B cell (primary cell): ENCODE measurements around the gene ADGRE1. TPM values are rescaled to one million over a fixed set of nuclear protein-coding genes. Genes with fewer than 3 reads are reported as not detected.

Experiments
- ATAC-seq: fragments of 200-7000 bp; cut with Tn5 transposase; one replicate; pipeline ENCODE4 v1.10.0; 2021; ENCODE audit warnings: low read depth, mild to moderate bottlenecking, moderate number of reproducible peaks, moderate library complexity
- CTCF ChIA-PET: fragments of 350-600 bp; sonication (Branson Sonifier 250); formaldehyde crosslinking; loops from one replicate; lab custom pipeline; 2021; ENCODE audit warnings: antibody characterized with exemption, inconsistent platforms; lab: Charles Lee
- POLR2A ChIA-PET: fragments of 350-600 bp; sonication (Branson Sonifier 250); formaldehyde crosslinking; loops from one replicate; lab custom pipeline; 2021; ENCODE audit warnings: antibody characterized with exemption; lab: Charles Lee
- DNase-seq: peaks from one replicate; pipeline ENCODE4 v3.0.0; 2013
- H2AFZ ChIP-seq: 2 replicates; pipeline ENCODE4 v1.6.1; 2012; ENCODE audit warnings: mild to moderate bottlenecking, low read depth, low read length; ENCODE audit not compliant: insufficient read depth, poor library complexity, severe bottlenecking
- H3K27ac ChIP-seq, 2 donors: 1 replicate in 1 of 2; 2 replicates in 1 of 2; pipeline ENCODE4 v1.5.1; 2012 to 2013; ENCODE audit warnings: low read length in 2 of 2, mild to moderate bottlenecking in 2 of 2, moderate library complexity in 1 of 2
- H3K27me3 ChIP-seq, 4 experiments: fragments of 200-600 bp in 1 of 4; sonication (generic) in 1 of 4; replicated peaks in 1 of 4; 1 replicate in 2 of 4; 2 replicates in 2 of 4; pipeline versions ENCODE4 v1.6.1 to v1.7.0; 2013 to 2016; ENCODE audit warnings: low read length in 3 of 4, mild to moderate bottlenecking in 2 of 4, mixed read lengths in 1 of 4, moderate library complexity in 1 of 4; ENCODE audit not compliant: insufficient read depth in 4 of 4, control insufficient read depth in 3 of 4; ENCODE audit errors: control extremely low read depth in 1 of 4
- H3K36me3 ChIP-seq, 2 experiments: replicated peaks in 1 of 2; 1 replicate in 1 of 2; 2 replicates in 1 of 2; pipeline versions ENCODE4 v1.6.1 to v1.7.1; 2013; ENCODE audit warnings: low read length in 1 of 2; ENCODE audit not compliant: insufficient read depth in 2 of 2, control insufficient read depth in 1 of 2; ENCODE audit errors: control extremely low read depth in 1 of 2, extremely low read depth in 1 of 2
- H3K4me1 ChIP-seq, 2 donors: fragments of 200-600 bp in 1 of 2; sonication (generic) in 1 of 2; 1 replicate in 1 of 2; 2 replicates in 1 of 2; pipeline versions ENCODE4 v1.5.1 to v1.6.1; 2013 to 2017; ENCODE audit warnings: low read length in 2 of 2; ENCODE audit not compliant: control insufficient read depth in 2 of 2, insufficient read depth in 2 of 2
- H3K4me2 ChIP-seq: replicated peaks from 2 replicates; pipeline ENCODE3; 2012; ENCODE audit warnings: mild to moderate bottlenecking, low read depth, low read length; ENCODE audit not compliant: poor library complexity, severe bottlenecking
- H3K4me3 ChIP-seq, 5 experiments: fragments of 200-600 bp in 1 of 5; sonication (generic) in 1 of 5; 1 replicate in 3 of 5; 2 replicates in 2 of 5; pipeline versions ENCODE4 v1.5.1 to v1.7.0; 2011 to 2016; ENCODE audit warnings: low read length in 4 of 5, mild to moderate bottlenecking in 4 of 5, low read depth in 2 of 5, control low read depth in 1 of 5, moderate library complexity in 1 of 5; ENCODE audit not compliant: insufficient read depth in 1 of 5; ENCODE audit errors: control extremely low read depth in 1 of 5, extremely low read depth in 1 of 5
- H3K79me2 ChIP-seq: fragments of 200-600 bp; sonication (generic); one replicate; pipeline ENCODE4 v1.6.0; 2016; ENCODE audit warnings: low read length; ENCODE audit not compliant: control insufficient read depth, insufficient read depth
- H3K9ac ChIP-seq: fragments of 200-600 bp; sonication (generic); 2 replicates; pipeline ENCODE4 v1.6.1; 2017; ENCODE audit warnings: mild to moderate bottlenecking, low read length, moderate library complexity
- H3K9me3 ChIP-seq, 3 donors: one replicate each; pipeline versions ENCODE4 v1.6.1 to v1.7.1; 2013; ENCODE audit warnings: low read length in 2 of 3; ENCODE audit not compliant: control insufficient read depth in 2 of 3, insufficient read depth in 1 of 3; ENCODE audit errors: control extremely low read depth in 1 of 3
- H4K20me1 ChIP-seq: 2 replicates; pipeline ENCODE4 v1.6.0; 2012; ENCODE audit warnings: mild to moderate bottlenecking, low read length; ENCODE audit not compliant: insufficient read depth, control insufficient read depth, poor library complexity, severe bottlenecking
- H3K27ac Mint-ChIP-seq: one replicate; pipeline ENCODE4 v1.8.0; 2021; ENCODE audit warnings: mixed read lengths
- H3K27me3 Mint-ChIP-seq: one replicate; pipeline ENCODE4 v1.8.0; 2021; ENCODE audit warnings: mixed read lengths
- H3K4me1 Mint-ChIP-seq: one replicate; pipeline ENCODE4 v1.8.0; 2021; ENCODE audit warnings: mixed read lengths
- H3K4me3 Mint-ChIP-seq: one replicate; pipeline ENCODE4 v1.8.0; 2021; ENCODE audit warnings: mixed read lengths
- H3K9me3 Mint-ChIP-seq: one replicate; pipeline ENCODE4 v1.8.0; 2022; ENCODE audit warnings: mixed read lengths; ENCODE audit not compliant: insufficient read depth
- EZH2 ChIP-seq: IDR thresholded peaks from 2 replicates; pipeline ENCODE4 v1.6.1; 2012; ENCODE audit warnings: borderline replicate concordance, low read depth, mild to moderate bottlenecking, moderate library complexity, low read length; ENCODE audit not compliant: insufficient read depth, poor library complexity, severe bottlenecking
- WGBS: methylation state at CpG from one replicate; pipeline ENCODE4 v1.1.5; 2013; ENCODE audit warnings: missing lambda C conversion rate; ENCODE audit not compliant: insufficient coverage; 5-methylcytosine and 5-hydroxymethylcytosine counted together
- intact Hi-C: fragments of 100-400 bp; cut with micrococcal nuclease; formaldehyde crosslinking; loops from one replicate; pipeline ENCODE4 v1.10.0; 2022
- polyA plus RNA-seq: library from polyadenylated mRNA; depleted of rRNA; stranded (reverse); fragments of >200 nt; gene quantifications from 2 replicates; pipeline ENCODE4 v1.2.3, GENCODE V29; 2012
- total RNA-seq, 2 donors: library from RNA; stranded (reverse); fragments of 120-200 nt in 1 of 2; gene quantifications; 1 replicate in 1 of 2; 2 replicates in 1 of 2; pipeline versions ENCODE4 v1.2.3 to v1.2.4, GENCODE V29; 2013 to 2022
- TF ChIP-seq, protein P1 (sequence below): fragments of 200-600 bp; IDR thresholded peaks from one replicate; pipeline ENCODE4 v1.8.0; 2022; ENCODE audit warnings: antibody characterized with exemption, mild to moderate bottlenecking

Gene ADGRE1
- total and polyA plus RNA-seq, 2 donors (not counting 1 experiment from before 2014, with no cell fraction given): 0.21 TPM; not detected in 1

GRCh38 chr19:6847828-6848200 lies 39.6 kb upstream of the ADGRE1 start:
- H3K4me3 Mint-ChIP-seq: no peak overlapping the region
- no peak overlapping the region for H3K9ac ChIP-seq

GRCh38 chr19:6848986-6849385 lies 38.4 kb upstream of the ADGRE1 start:
- no peak for ATAC-seq
- no peak overlapping the region for H2AFZ ChIP-seq
- no peak overlapping the region for H3K27ac ChIP-seq
- Mint-ChIP-seq H3K4me1 (no peaks in the 10 kb centered on the region), H3K4me3 (no peak overlapping the region), H3K27me3 (no peaks in the 10 kb centered on the region), H3K27ac (no peak overlapping the region), H3K9me3 (no peaks in the 10 kb centered on the region)
- WGBS: 100% methylated on average over 1 of the region's 3 CpGs
- DNase-seq: no peak
- intact Hi-C loops: no loop called here
- CTCF ChIA-PET: interaction anchor here (0.6 kb wide), 2 partner anchors 41 to 332 kb away, joined by 3 to 5 read pairs; no protein-coding TSS in a partner anchor
- POLR2A ChIA-PET: interaction anchor here (0.6 to 0.7 kb wide), 2 partner anchors 60 to 466 kb away, joined by 3 read pairs; no protein-coding TSS in a partner anchor
- no peak overlapping the region for H3K4me2 ChIP-seq
- H3K4me3 ChIP-seq: no peak overlapping the region
- TF ChIP-seq EZH2: no peak
- TF ChIP-seq, protein P1, sequence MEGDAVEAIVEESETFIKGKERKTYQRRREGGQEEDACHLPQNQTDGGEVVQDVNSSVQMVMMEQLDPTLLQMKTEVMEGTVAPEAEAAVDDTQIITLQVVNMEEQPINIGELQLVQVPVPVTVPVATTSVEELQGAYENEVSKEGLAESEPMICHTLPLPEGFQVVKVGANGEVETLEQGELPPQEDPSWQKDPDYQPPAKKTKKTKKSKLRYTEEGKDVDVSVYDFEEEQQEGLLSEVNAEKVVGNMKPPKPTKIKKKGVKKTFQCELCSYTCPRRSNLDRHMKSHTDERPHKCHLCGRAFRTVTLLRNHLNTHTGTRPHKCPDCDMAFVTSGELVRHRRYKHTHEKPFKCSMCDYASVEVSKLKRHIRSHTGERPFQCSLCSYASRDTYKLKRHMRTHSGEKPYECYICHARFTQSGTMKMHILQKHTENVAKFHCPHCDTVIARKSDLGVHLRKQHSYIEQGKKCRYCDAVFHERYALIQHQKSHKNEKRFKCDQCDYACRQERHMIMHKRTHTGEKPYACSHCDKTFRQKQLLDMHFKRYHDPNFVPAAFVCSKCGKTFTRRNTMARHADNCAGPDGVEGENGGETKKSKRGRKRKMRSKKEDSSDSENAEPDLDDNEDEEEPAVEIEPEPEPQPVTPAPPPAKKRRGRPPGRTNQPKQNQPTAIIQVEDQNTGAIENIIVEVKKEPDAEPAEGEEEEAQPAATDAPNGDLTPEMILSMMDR: no peak
- no peak overlapping the region for H3K9ac ChIP-seq
- H3K9me3 ChIP-seq: no peaks in the 10 kb centered on the region
- no peaks in the 10 kb centered on the region for H3K27me3 ChIP-seq
- H4K20me1 ChIP-seq: peaks cover 8% of the 10 kb centered on the region
- peaks cover 4 to 63% of the 10 kb centered on the region in 2 experiments for H3K36me3 ChIP-seq
- peaks cover 19% of the 10 kb centered on the region for H3K79me2 ChIP-seq
- H3K4me1 ChIP-seq: no peaks in the 10 kb centered on the region

More at GRCh38 chr19:6847828-6848200, 39.6 kb upstream of the ADGRE1 start:
- 100% methylated on average over 8 of the region's 11 CpGs for WGBS
- CTCF ChIA-PET: no interaction called here
- intact Hi-C loops: no loop called here
- H3K27ac Mint-ChIP-seq: no peak overlapping the region
- POLR2A ChIA-PET: no interaction called here
- Histone ChIP-seq H3K4me1 (no peaks in the 10 kb centered on the region), H3K4me3 (no peak overlapping the region), H3K27ac (no peak overlapping the region), H4K20me1 (peaks cover 8% of the 10 kb centered on the region), H3K9me3 (no peaks in the 10 kb centered on the region), H3K27me3 (no peaks in the 10 kb centered on the region), H2AFZ (no peak overlapping the region), H3K79me2 (peaks cover 19% of the 10 kb centered on the region), H3K4me2 (no peak overlapping the region), H3K36me3 (peaks cover 8 to 57% of the 10 kb centered on the region in 2 experiments)
- H3K4me1 Mint-ChIP-seq: no peaks in the 10 kb centered on the region
- TF ChIP-seq, protein P1: no peak
- TF ChIP-seq EZH2: no peak
- ATAC-seq (no peak), DNase-seq (no peak)
- no peaks in the 10 kb centered on the region for H3K9me3 Mint-ChIP-seq
- no peaks in the 10 kb centered on the region for H3K27me3 Mint-ChIP-seq
